ENCODE results near the gene EFCAB14.

EFCAB14 gene

GRCh38 chr1:46676531-46676930 is 42.4 kb downstream of the EFCAB14 start:
- no peak for TF ChIP-seq CTCF (conservative IDR thresholded peaks at IDR 0.05; ENCODE audit: low read depth, low read length)
- no peak for DNase-seq (ENCODE audit: low read depth)
- H3K4me3 ChIP-seq (ENCODE audit: low read depth, low read length), result no peak overlapping the region

- H3K4me3 ChIP-seq (ENCODE audit: low read depth, low read length), result no peak overlapping the region
- peak; percentile 41 for DNase-seq (ENCODE audit: low read depth)
- TF ChIP-seq CTCF (conservative IDR thresholded peaks at IDR 0.05; ENCODE audit: low read depth, low read length), result no peak
Observed at GRCh38 chr1:46675549-46676314, 43.2 kb downstream of the EFCAB14 start.

- no peak for TF ChIP-seq CTCF (conservative IDR thresholded peaks at IDR 0.05; ENCODE audit: low read depth, low read length)
- no peak overlapping the region for H3K4me3 ChIP-seq (ENCODE audit: low read depth, low read length)
- peak; percentile 55 for DNase-seq (ENCODE audit: low read depth)
Observed at GRCh38 chr1:46673749-46674182, 45.1 kb downstream of the EFCAB14 start.

- no peak overlapping the region for H3K4me3 ChIP-seq (ENCODE audit: low read depth, low read length)
- DNase-seq (ENCODE audit: low read depth), result no peak
- no peak for TF ChIP-seq CTCF (conservative IDR thresholded peaks at IDR 0.05; ENCODE audit: low read depth, low read length)
Observed at GRCh38 chr1:46672696-46673095, 46.2 kb downstream of the EFCAB14 start.

GRCh38 chr1:46671554-46671953 is 47.4 kb downstream of the EFCAB14 start, which contains the start of gene TEX38:
Gene TEX38 (plus strand): TSS chr1:46671854. CDS start chr1:46671935, 81 bp downstream.
- DNase-seq (ENCODE audit: low read depth), result no peak
- H3K4me3 ChIP-seq (ENCODE audit: low read depth, low read length), result no peak within 1 kb of the TSS
- TF ChIP-seq CTCF (conservative IDR thresholded peaks at IDR 0.05; ENCODE audit: low read depth, low read length), result no peak

- no peak overlapping the region for H3K4me3 ChIP-seq (ENCODE audit: low read depth, low read length)
- no peak for DNase-seq (ENCODE audit: low read depth)
- no peak for TF ChIP-seq CTCF (conservative IDR thresholded peaks at IDR 0.05; ENCODE audit: low read depth, low read length)
Observed at GRCh38 chr1:46670134-46670533, 48.8 kb downstream of the EFCAB14 start.

Measured in choroid plexus epithelial cell (primary cell).